Omental fat pad (tissue), 4 donors: ENCODE data around the gene JAG2. TPM values are rescaled to one million over a fixed set of nuclear protein-coding genes. Genes with fewer than 3 reads are reported as not detected.

ENCODE experiments used
- ATAC-seq: fragments of 150-250 bp; one replicate; pipeline ENCODE4 v1.9.1; 2016; ENCODE audit warnings: mild to moderate bottlenecking, moderate library complexity; ENCODE audit not compliant: low FRiP score
- DNase-seq: peaks from one replicate; pipeline ENCODE4 v3.0.0-alpha.2; 2019; ENCODE audit warnings: low spot score
- total RNA-seq, 4 donors: library from RNA; depleted of rRNA; stranded (reverse); fragments of >200 nt; gene quantifications; one replicate each; pipeline ENCODE4 v1.1.0, GENCODE V29; 2016
- TF ChIP-seq, protein P1 (sequence below), 3 donors: fragments of 450-650 bp; IDR thresholded peaks; one replicate each; pipeline ENCODE4 v1.5.1; 2016 to 2017; ENCODE audit warnings: antibody characterized with exemption in 3 of 3, mild to moderate bottlenecking in 3 of 3, moderate library complexity in 2 of 3

Gene JAG2
- total RNA-seq, 4 donors from 2014 or later = 4.7 to 21.3 (median 8.3) TPM

GRCh38 chr14:105193916-105194782, 25.6 kb upstream of the JAG2 start:
- no peak for ATAC-seq
- TF ChIP-seq, protein P1, sequence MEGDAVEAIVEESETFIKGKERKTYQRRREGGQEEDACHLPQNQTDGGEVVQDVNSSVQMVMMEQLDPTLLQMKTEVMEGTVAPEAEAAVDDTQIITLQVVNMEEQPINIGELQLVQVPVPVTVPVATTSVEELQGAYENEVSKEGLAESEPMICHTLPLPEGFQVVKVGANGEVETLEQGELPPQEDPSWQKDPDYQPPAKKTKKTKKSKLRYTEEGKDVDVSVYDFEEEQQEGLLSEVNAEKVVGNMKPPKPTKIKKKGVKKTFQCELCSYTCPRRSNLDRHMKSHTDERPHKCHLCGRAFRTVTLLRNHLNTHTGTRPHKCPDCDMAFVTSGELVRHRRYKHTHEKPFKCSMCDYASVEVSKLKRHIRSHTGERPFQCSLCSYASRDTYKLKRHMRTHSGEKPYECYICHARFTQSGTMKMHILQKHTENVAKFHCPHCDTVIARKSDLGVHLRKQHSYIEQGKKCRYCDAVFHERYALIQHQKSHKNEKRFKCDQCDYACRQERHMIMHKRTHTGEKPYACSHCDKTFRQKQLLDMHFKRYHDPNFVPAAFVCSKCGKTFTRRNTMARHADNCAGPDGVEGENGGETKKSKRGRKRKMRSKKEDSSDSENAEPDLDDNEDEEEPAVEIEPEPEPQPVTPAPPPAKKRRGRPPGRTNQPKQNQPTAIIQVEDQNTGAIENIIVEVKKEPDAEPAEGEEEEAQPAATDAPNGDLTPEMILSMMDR (IDR thresholded peaks at IDR 0.05) = no peak
- no peak for DNase-seq

GRCh38 chr14:105192866-105193731, 24.5 kb upstream of the JAG2 start:
- ATAC-seq (no peak), DNase-seq (no peak)
- TF ChIP-seq, protein P1 (IDR thresholded peaks at IDR 0.05) = no peak

DNA sequence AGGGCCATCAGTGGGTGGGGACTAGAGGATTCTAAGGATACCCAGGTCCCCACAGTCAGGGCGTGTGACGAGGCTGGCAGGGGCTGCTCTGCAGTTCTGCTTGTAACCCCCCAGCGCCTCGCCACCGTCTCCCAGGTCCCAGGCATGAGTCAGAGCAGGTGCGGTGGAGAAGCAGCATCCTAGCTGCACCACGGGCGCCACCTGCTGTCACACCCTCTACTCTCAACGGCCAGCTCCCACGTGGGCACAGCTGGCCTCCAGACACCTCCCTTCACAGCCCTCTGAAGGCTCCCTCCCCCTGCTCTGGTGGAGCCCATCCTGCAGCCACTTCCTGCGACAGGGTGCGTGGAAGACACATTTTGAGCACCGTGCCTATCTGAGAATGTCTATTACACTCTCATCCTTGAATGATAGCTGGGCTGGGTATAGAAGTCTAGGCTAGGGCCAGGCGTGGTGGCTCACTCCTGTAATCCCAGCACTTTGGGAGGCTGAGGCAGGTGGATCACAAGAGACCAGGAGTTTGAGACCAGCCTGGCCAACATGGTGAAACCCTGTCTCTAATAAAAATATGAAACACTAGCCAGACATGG, 19.5 kb upstream of the JAG2 start:
- TF ChIP-seq, protein P1 (IDR thresholded peaks at IDR 0.05) = no peak
- no peak for DNase-seq
- no peak for ATAC-seq

DNA sequence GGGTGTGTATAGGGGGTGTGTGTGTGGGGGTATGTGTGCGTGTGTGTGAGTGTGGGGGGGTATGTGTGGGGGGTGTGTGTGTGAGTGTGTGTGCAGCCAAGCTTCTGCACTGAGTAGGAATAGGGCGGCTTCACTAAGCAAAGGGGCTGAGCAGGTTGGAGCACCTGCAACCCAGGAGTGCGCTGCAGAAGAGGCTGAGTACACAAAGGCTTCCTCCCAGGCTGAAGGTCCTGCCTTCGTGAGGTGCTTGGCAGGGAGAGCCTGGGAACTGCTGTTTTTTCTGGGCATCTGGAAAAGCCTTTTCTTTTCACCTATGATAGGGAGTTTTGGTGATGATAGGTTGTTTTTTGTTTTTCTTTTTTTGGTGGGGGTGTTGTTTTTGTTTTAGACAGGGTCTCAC, 18.5 kb upstream of the JAG2 start:
- TF ChIP-seq, protein P1 (IDR thresholded peaks at IDR 0.05) = no peak
- ATAC-seq (no peak), DNase-seq (no peak)

DNA sequence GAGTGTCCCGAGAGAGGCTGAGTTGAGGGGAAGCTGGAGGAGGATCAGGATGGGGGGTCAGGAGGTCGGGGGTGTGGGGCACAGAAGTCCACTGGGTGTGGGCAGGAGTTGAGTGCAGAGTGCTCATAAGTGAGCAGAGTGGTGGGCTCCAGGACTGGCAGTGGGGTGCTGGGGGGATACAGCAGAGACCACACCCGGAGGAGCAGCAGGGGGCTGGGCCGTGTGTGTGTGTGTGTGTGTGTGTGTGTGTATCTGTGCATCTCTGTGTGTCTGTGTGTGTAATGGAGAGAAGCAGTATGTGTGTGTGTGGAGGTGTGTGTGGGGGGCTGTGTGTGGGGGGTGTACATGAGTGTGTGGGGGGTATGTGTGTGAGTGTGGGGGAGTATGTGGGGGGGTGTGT, 17.4 kb upstream of the JAG2 start:
- TF ChIP-seq, protein P1 (IDR thresholded peaks at IDR 0.05) = no peak
- ATAC-seq (no peak), DNase-seq (no peak)

GRCh38 chr14:105185001-105185400, 16.4 kb upstream of the JAG2 start:
- ATAC-seq (no peak), DNase-seq (no peak)
- TF ChIP-seq, protein P1 (IDR thresholded peaks at IDR 0.05) = no peak
